ENCODE measurements around the gene CD244.

The CD244 gene

GRCh38 chr1:160781914-160782689, 80.6 kb downstream of the CD244 start:
- no peak for DNase-seq (ENCODE audit: low read depth in 2 of 2)

- DNase-seq (ENCODE audit: low read depth in 2 of 2): no peak
These were observed 81.4 kb downstream of the CD244 start for GRCh38 chr1:160781186-160781766.

- DNase-seq (ENCODE audit: low read depth in 2 of 2): no peak
These were observed 82.3 kb downstream of the CD244 start for GRCh38 chr1:160780398-160780755.

Data from stimulated activated CD8-positive, alpha-beta memory T cell treated with anti-CD3 and anti-CD28 coated beads, Interleukin-2, amount 100 ng/mL, for 1 hour (primary cell).